MG63 (cell line): ENCODE measurements around the gene FTO. TPM values are rescaled to one million over a fixed set of nuclear protein-coding genes. Genes with fewer than 3 reads are reported as not detected.
"Not testable (repeated sequence)": the region's sequence is repeated elsewhere in the genome, so short reads cannot be mapped to it uniquely, and the experiment has no call there.

Source experiments
- DNase-seq: peaks from one replicate; pipeline ENCODE4 v3.0.0-alpha.2; 2020
- H3K27me3 ChIP-seq: fragments of 250-450 bp; sonication (Bioruptor Pico); 2 replicates; pipeline ENCODE4 v1.5.1; 2020; ENCODE audit warnings: mild to moderate bottlenecking, moderate library complexity
- H3K36me3 ChIP-seq: fragments of 250-450 bp; sonication (Bioruptor Pico); 2 replicates; pipeline ENCODE4 v1.5.1; 2020; ENCODE audit warnings: mild to moderate bottlenecking, moderate library complexity
- H3K4me3 ChIP-seq: fragments of 250-450 bp; sonication (Bioruptor Pico); 2 replicates; pipeline ENCODE4 v1.5.1; 2020; ENCODE audit warnings: mild to moderate bottlenecking, moderate library complexity
- H3K9me3 ChIP-seq: fragments of 250-450 bp; sonication (Bioruptor Pico); 2 replicates; pipeline ENCODE4 v1.5.1; 2020; ENCODE audit warnings: mild to moderate bottlenecking, moderate library complexity
- total RNA-seq: library from RNA; depleted of rRNA; stranded (reverse); fragments of >200 nt; shearing (Covaris generic); gene quantifications from 2 replicates; pipeline ENCODE4 v1.2.3, GENCODE V29; 2014; ENCODE audit warnings: low replicate concordance

Gene FTO
- total RNA-seq, 1 experiment from 2014 or later = 88.6 TPM

GRCh38 chr16:53817812-53818550 lies 114.0 kb downstream of the FTO start:
- H3K4me3 ChIP-seq = no peak overlapping the region
- no peaks in the 10 kb centered on the region for H3K27me3 ChIP-seq
- H3K9me3 ChIP-seq = peaks cover 3% of the 10 kb centered on the region
- no peak for DNase-seq
- peaks cover 46% of the 10 kb centered on the region for H3K36me3 ChIP-seq

- peaks cover 3% of the 10 kb centered on the region for H3K9me3 ChIP-seq
- H3K4me3 ChIP-seq = no peak overlapping the region
- DNase-seq = no peak
- peaks cover 29% of the 10 kb centered on the region for H3K36me3 ChIP-seq
- no peaks in the 10 kb centered on the region for H3K27me3 ChIP-seq
Measured at GRCh38 chr16:53821487-53821886, 117.5 kb downstream of the FTO start.

- H3K4me3 ChIP-seq = no peak overlapping the region
- peak; percentile 75 for DNase-seq
- no peaks in the 10 kb centered on the region for H3K27me3 ChIP-seq
- peaks cover 30% of the 10 kb centered on the region for H3K36me3 ChIP-seq
- peaks cover 3% of the 10 kb centered on the region for H3K9me3 ChIP-seq
Measured at GRCh38 chr16:53821957-53822625, 118.1 kb downstream of the FTO start.

GRCh38 chr16:53822936-53823529 lies 119.1 kb downstream of the FTO start:
- Histone ChIP-seq H3K4me3 (no peak overlapping the region), H3K9me3 (peaks cover 3% of the 10 kb centered on the region), H3K27me3 (no peaks in the 10 kb centered on the region), H3K36me3 (peaks cover 33% of the 10 kb centered on the region)
- DNase-seq = no peak

GRCh38 chr16:53826658-53827057 lies 122.7 kb downstream of the FTO start:
- Histone ChIP-seq H3K9me3 (no peaks in the 10 kb centered on the region; the same call in 1 of the 2 replicates), H3K27me3 (no peaks in the 10 kb centered on the region), H3K36me3 (peaks cover 51% of the 10 kb centered on the region), H3K4me3 (no peak overlapping the region)
- DNase-seq = no peak

- Histone ChIP-seq H3K4me3 (no peak overlapping the region), H3K36me3 (peaks cover 52% of the 10 kb centered on the region), H3K27me3 (no peaks in the 10 kb centered on the region), H3K9me3 (no peaks in the 10 kb centered on the region; the same call in 1 of the 2 replicates)
- no peak for DNase-seq
Measured at GRCh38 chr16:53827741-53828140, 123.8 kb downstream of the FTO start.

- peaks cover 7% of the 10 kb centered on the region for H3K9me3 ChIP-seq
- no peak overlapping the region for H3K4me3 ChIP-seq
- no peaks in the 10 kb centered on the region for H3K27me3 ChIP-seq
- peak; percentile 36 for DNase-seq
- H3K36me3 ChIP-seq = peaks cover 57% of the 10 kb centered on the region
Measured at GRCh38 chr16:53829186-53829747, 125.3 kb downstream of the FTO start.

- Histone ChIP-seq H3K9me3 (peaks cover 7% of the 10 kb centered on the region), H3K36me3 (peaks cover 47% of the 10 kb centered on the region), H3K4me3 (no peak overlapping the region), H3K27me3 (no peaks in the 10 kb centered on the region)
- no peak for DNase-seq
Measured at GRCh38 chr16:53832896-53833544, 129.1 kb downstream of the FTO start.

- H3K36me3 ChIP-seq = peaks cover 25% of the 10 kb centered on the region
- H3K9me3 ChIP-seq = peaks cover 7% of the 10 kb centered on the region
- no peak overlapping the region for H3K4me3 ChIP-seq
- no peaks in the 10 kb centered on the region for H3K27me3 ChIP-seq
- no peak for DNase-seq
Measured at GRCh38 chr16:53836142-53836541, 132.2 kb downstream of the FTO start.

- Histone ChIP-seq H3K27me3 (no peaks in the 10 kb centered on the region), H3K9me3 (peaks cover 7% of the 10 kb centered on the region), H3K36me3 (peaks cover 23% of the 10 kb centered on the region), H3K4me3 (no peak overlapping the region)
- DNase-seq = no peak
Measured at GRCh38 chr16:53836680-53837079, 132.7 kb downstream of the FTO start.

GRCh38 chr16:53837426-53837825 lies 133.5 kb downstream of the FTO start:
- DNase-seq = no peak

GRCh38 chr16:53839150-53839549 lies 135.2 kb downstream of the FTO start:
- H3K36me3 ChIP-seq = peaks cover 13% of the 10 kb centered on the region
- no peak for DNase-seq
- no peaks in the 10 kb centered on the region for H3K27me3 ChIP-seq

More at GRCh38 chr16:53837426-53837825, 133.5 kb downstream of the FTO start:
- Histone ChIP-seq H3K27me3 (no peaks in the 10 kb centered on the region), H3K9me3 (peaks cover 7% of the 10 kb centered on the region), H3K4me3 (no peak overlapping the region), H3K36me3 (peaks cover 25% of the 10 kb centered on the region)

GRCh38 chr16:53840456-53840855 lies 136.5 kb downstream of the FTO start:
- no peak for DNase-seq
- Histone ChIP-seq H3K4me3 (no peak overlapping the region), H3K9me3 (no peaks in the 10 kb centered on the region), H3K36me3 (peaks cover 24% of the 10 kb centered on the region), H3K27me3 (no peaks in the 10 kb centered on the region)

More at GRCh38 chr16:53839150-53839549, 135.2 kb downstream of the FTO start:
- H3K4me3 ChIP-seq = no peak overlapping the region
- no peaks in the 10 kb centered on the region for H3K9me3 ChIP-seq

- no peaks in the 10 kb centered on the region for H3K9me3 ChIP-seq
- H3K27me3 ChIP-seq = no peaks in the 10 kb centered on the region
- no peak overlapping the region for H3K4me3 ChIP-seq
- no peak for DNase-seq
- H3K36me3 ChIP-seq = peaks cover 25% of the 10 kb centered on the region
Measured at GRCh38 chr16:53841884-53842283, 137.9 kb downstream of the FTO start.

GRCh38 chr16:53843084-53843483 lies 139.1 kb downstream of the FTO start:
- peaks cover 29% of the 10 kb centered on the region for H3K36me3 ChIP-seq
- no peaks in the 10 kb centered on the region for H3K9me3 ChIP-seq
- no peak overlapping the region for H3K4me3 ChIP-seq
- no peaks in the 10 kb centered on the region for H3K27me3 ChIP-seq
- no peak for DNase-seq

- Histone ChIP-seq H3K27me3 (no peaks in the 10 kb centered on the region), H3K36me3 (peaks cover 36% of the 10 kb centered on the region), H3K4me3 (no peak overlapping the region), H3K9me3 (no peaks in the 10 kb centered on the region)
- DNase-seq = no peak
Measured at GRCh38 chr16:53844804-53845203, 140.8 kb downstream of the FTO start.

- not testable (repeated sequence) for H3K27me3 ChIP-seq, DNase-seq, H3K4me3 ChIP-seq, H3K9me3 ChIP-seq
- peaks cover 38% of the 10 kb centered on the region for H3K36me3 ChIP-seq
Measured at GRCh38 chr16:53846549-53846948, 142.6 kb downstream of the FTO start.
